Left renal cortex interstitium (tissue), 4 donors: Measurements from ENCODE around the gene HTR3B. TPM values are rescaled to one million over a fixed set of nuclear protein-coding genes. Genes with fewer than 3 reads are reported as not detected.
A peak's percentile ranks its signal among the peaks of the same experiment; 100 is the strongest.
"Not testable (repeated sequence)": the region's sequence is repeated elsewhere in the genome, so short reads cannot be mapped to it uniquely, and the experiment has no call there.

ENCODE experiments used
- DNase-seq, 4 donors: peaks; one replicate each; pipeline ENCODE4 v3.0.0-alpha.2; 2013; ENCODE audit warnings: low read depth in 4 of 4, low spot score in 2 of 4, missing footprints in 1 of 4
- polyA plus RNA-seq, 4 donors: library from polyadenylated mRNA; unstranded; fragments of 120-200 nt; gene quantifications; one replicate each; pipeline ENCODE4 v1.2.1, GENCODE V29; 2013; ENCODE audit not compliant: insufficient read length in 4 of 4

The HTR3B gene
- under 1 TPM; 0.08 to 0.17 (median 0.08) TPM for polyA plus RNA-seq

GRCh38 chr11:113904379-113905101 is at the start of gene HTR3B:
Gene HTR3B (plus strand): TSS chr11:113904796. CDS start chr11:113904934, 138 bp downstream.
- DNase-seq = no peak

GRCh38 chr11:113855803-113856202 is 48.8 kb upstream of the HTR3B start:
- no peak for DNase-seq

- DNase-seq = no peak
Observed at GRCh38 chr11:113856966-113857759, 47.4 kb upstream of the HTR3B start.

- no peak for DNase-seq
Observed at GRCh38 chr11:113859665-113860064, 44.9 kb upstream of the HTR3B start.

- DNase-seq = no peak
Observed at GRCh38 chr11:113862435-113862834, 42.2 kb upstream of the HTR3B start.

- no peak for DNase-seq
Observed at GRCh38 chr11:113864410-113864809, 40.2 kb upstream of the HTR3B start.

- DNase-seq = no peak
Observed at GRCh38 chr11:113865873-113866272, 38.7 kb upstream of the HTR3B start.

GRCh38 chr11:113867843-113868503 is 36.6 kb upstream of the HTR3B start:
- DNase-seq = no peak

GRCh38 chr11:113871336-113871735 is 33.3 kb upstream of the HTR3B start:
- no peak for DNase-seq

- no peak for DNase-seq
Observed at GRCh38 chr11:113873236-113873626, 31.4 kb upstream of the HTR3B start.

GRCh38 chr11:113874096-113874495 is 30.5 kb upstream of the HTR3B start:
- DNase-seq = no peak

GRCh38 chr11:113874581-113875233 is 29.9 kb upstream of the HTR3B start:
- peak in 1 of 4 donors; percentile 28 for DNase-seq

GRCh38 chr11:113875234-113876073 is 29.1 kb upstream of the HTR3B start, which contains the start of gene USP28:
Gene USP28 (minus strand): TSS chr11:113875572. CDS start chr11:113875501, 71 bp downstream.
- peak; percentile 91 to 96 (median 94) for DNase-seq

GRCh38 chr11:113876074-113876797 is 28.4 kb upstream of the HTR3B start:
- no peak for DNase-seq

- DNase-seq = no peak
Observed at GRCh38 chr11:113876798-113877669, 27.6 kb upstream of the HTR3B start.

- no peak for DNase-seq
Observed at GRCh38 chr11:113877670-113878055, 26.9 kb upstream of the HTR3B start.

GRCh38 chr11:113879446-113879845 is 25.1 kb upstream of the HTR3B start:
- DNase-seq = not testable (repeated sequence)

- no peak for DNase-seq
Observed at GRCh38 chr11:113880971-113881370, 23.6 kb upstream of the HTR3B start.
